GM19455 (cell line): ENCODE measurements around the gene IP6K3.

Experiments used
- ATAC-seq: cut with Tn5 transposase; IDR thresholded peaks from one replicate; pipeline ENCODE4 v1.9.1; 2021; ENCODE audit not compliant: unreplicated experiment

IP6K3 gene

DNA sequence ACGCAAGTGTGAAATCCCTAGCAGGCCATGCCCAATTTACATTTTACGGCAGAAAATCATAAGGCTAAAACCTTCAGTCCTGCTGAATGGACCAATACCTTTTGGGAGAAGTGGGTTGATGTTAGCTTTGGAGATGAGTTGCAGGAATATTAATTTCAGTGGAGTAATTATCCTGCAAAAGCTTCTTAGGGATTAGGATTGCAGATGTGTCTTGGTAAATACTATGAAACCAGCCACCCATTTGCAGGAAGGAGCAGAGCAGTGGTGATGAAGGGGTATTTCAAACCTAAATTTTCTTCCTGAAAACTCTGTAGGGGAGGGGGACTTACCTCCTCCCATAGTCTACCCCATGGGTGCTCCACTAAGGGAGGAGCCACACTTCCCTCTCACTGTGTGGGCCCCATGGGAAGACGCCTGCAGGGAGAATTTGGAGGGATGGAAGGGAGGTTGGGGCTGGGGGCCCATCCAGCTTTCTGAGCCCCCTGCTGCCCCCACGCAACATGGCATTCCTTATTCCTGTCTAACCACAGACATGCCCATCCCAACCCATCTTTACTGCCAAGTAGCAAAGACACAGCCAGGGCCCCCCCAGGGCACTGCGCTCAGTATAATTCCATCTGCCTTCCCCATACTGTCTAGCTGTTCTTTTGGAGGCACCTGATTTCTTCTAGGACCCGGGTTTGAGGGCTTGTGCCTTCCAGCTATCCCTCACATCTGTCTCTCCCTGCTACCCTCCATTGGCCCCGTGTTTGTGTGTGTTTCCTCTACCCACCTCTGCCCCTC, 20.6 kb downstream of the IP6K3 start:
- ATAC-seq, result no peak

DNA sequence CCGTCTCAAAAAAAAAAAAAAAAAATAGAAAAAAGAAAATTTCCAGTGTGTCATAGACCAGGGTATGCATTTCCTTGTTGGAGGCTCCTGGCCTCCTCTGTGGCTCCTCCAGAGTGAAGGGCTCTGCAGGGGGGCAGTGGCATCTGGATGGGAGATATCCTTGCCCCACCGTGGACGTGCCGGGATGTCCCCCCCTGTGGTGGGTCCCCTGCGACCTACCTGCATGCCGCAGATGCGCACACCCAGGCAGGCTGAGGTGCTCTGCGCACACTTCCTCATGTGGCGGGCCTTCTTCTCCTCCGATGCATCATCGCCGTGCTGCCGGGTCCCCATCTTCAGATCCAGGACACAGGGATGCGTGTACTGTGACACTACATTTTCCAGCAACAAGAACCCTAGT, 21.5 kb downstream of the IP6K3 start:
- no peak for ATAC-seq

DNA sequence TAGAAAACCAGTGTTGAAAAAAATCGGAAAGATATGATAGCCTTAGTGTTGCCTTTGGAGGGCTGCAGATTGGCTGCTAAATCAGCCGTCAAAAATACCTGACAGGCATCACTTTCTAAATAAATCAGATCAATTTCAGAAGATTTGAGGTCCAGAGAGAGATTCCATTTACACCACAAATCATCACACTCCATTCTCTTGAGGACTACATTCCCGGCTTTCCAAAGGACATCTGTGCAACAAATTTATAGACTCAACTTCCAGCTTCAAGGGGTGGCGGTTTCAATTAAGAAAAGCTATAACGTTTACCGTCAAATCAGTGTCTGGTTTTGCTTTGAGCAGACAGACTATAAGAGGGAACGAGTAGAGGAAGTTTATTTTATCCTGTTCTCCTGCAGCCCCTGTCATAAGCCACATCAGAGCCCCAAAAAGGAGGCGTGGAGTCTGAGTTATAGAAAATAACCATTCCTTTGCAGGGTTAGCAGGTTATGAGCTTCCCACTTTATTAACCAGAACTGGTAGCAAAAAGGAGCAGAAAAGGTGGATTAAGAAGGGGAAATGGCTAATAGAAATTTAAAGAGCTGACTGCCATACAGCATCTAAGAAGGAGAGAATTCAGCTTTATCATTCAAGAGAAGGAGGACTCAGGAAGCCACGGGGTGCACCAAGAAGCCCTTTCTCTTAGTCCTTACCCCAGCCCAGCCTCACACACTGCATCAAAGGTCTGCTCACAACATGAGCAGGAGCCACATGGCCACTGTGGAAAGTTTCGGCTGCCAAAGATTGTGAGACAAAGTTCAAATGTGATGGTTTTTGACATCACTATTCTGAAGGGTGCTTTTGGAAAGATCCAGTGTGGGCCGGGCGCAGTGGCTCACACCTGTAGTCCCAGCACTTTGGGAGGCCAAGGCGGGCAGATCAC, 22.3 kb downstream of the IP6K3 start:
- ATAC-seq, result no peak

DNA sequence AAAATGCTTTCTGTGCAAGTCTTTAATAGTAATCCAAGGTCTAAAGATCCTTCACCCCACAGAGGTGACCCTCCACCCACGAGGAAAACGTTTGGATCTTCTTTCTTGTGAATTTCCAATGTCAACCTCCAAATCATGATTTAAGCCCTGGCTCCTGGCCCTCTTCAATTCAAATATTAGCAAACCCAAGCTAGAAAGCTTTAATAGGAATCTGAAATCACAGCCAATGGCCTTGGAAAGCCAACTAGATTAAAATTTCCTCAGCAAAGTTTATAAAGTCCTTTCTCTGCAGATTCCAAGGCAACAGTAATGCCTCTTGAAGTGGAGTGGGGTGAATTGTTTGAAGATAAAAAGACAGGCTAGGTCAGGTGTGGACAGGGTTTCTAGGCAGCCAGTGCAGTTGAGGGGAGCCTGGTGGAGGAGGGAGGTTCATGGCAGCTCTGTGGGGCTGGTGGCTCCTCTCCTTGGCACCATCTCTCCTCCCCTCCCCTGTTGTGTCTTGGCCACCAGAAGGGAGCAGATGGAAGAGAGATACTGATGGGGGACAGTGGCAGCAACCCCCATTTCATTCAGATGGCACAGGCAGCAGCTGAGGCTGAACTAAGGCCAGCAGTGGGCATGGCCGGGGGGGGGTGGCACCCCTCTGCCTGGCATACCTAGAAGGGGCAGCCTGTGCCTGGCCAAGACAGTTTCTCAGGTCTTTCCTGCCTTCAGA, 23.2 kb downstream of the IP6K3 start:
- ATAC-seq, result no peak

DNA sequence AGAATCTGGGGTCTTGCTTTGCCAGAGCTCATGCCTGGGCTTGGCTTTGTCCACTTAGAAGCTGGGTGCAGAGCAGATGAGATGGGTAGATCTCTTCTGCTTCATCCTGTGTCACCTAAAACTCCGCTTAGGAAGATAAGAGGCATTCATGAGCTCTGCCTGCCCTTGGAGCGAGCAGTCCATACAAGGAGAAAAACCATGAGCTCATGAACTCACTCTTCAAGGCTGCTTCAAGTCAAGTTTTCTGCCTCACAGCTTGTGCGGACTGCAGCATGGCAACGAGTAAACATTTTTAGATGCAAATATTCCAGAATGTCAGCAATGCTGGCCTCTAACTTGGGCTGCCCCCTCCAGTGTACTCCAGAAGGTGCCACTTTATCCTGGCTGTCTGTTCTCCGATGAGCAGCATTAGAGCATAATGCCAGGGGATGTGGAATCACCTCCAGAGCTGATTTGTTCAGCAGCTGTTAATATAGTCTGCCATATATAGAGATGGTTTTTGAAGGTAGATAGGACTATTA, 24.5 kb downstream of the IP6K3 start:
- no peak for ATAC-seq

DNA sequence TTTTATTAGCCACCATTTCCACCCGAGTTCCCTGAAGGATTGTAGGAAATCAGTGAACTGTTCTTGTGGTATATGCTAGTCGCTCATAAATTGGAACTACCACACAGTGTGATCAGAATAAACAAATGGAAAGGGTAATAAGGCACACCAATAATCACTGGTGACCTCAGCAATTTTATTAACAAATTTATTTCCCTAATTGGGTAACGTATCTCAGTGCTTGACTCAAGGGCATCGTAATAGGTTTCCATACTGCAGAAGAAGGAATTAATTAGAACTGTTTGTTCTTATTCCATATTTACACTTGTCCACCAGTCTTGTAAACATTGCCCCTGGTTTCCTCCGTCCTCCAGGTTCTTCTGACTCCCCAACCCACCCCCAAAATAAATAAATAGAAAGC, 25.2 kb downstream of the IP6K3 start:
- ATAC-seq, result no peak

DNA sequence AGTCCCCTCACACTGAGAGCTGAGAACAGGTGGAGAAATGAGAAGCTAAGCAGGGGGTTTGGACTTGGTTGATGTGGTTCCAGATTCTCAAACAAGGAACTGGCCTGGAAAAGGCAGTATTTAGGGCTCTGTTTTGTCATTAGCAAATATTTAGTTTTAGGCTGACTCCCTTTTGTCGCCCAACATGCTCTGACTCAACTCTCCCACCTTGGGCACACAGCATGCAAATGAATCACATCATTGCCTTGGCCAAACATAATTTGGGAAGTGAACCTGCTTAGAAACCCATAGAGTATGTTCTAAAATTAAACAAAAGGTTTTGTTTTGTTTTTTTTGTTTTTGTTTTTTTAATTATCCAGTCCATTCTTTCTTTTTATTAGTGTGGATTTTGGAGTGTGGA, 25.7 kb downstream of the IP6K3 start:
- ATAC-seq, result no peak

DNA sequence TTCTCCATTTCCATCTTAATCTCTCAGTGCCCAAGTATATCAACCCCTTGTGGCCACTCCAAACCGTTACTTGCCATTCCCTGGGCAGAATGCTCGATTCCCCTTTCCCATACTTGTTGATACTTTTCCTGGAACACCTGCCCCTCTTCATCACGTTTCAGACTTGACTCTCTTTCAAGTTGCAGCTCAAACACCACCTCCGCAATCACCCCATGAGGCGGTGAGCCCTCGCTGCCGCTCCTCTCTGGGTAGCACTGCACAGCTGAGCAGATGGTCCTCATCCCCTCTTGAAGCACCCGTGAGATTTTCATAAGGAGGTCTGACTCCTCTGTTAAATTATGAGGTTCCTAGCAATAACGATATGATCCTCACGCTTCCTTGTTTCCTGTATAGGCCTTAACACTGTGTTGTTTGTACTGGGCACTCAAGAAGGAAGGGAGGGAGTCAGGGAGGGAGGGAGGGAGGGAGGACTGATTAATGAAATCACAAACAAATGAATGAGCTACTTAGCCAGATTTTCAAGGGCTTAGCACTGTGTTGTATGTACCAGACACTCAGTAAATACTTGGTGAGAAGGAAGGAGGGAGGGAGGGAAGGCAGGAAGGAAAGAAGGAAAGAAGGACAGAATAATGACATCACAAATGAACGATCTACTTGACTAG, 27.2 kb downstream of the IP6K3 start:
- no peak for ATAC-seq

DNA sequence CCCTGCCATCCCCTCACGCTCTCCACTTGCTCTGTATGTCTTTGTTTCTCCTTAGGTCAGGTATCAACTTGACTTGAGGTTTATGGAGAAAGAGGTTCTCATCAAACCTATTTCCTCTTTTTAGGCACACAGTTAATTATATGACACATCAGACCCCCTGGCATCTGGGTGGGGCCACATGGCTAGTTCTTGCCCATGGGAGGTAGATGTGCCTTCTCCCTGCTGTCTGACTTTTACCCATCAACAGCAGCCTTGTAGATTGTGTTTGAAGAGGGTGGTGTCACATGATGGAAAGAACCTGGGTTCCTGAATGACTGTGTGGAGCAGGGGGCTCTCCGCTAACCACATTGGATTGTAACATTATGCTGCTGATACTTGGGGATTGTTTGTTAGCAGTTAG, 28.0 kb downstream of the IP6K3 start:
- ATAC-seq, result no peak

DNA sequence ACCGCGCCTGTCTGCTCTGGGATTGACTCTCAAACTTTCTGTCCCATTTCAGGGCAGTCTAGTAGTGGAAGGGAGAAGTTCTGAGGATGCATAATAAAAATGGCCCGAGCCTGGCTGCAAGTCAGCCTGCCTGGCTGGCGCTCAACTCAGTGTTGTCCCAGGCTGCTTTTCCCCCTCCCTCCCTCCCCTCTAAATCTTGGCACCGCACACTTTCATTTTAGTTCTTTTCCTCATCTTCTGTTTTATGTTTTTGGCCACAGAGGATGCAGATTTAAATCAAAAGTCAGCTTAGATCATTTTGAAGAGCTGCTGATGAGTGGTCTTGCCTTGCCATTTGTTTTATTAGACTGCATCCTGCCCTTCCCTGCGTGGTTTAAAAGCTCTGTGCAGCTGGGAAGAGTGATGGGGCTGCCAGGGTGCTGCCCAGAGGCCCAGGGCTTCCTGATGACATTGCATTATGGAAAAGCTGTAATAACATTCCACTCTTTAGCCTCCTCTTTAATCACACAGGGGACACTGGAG, 28.7 kb downstream of the IP6K3 start:
- ATAC-seq, result no peak

DNA sequence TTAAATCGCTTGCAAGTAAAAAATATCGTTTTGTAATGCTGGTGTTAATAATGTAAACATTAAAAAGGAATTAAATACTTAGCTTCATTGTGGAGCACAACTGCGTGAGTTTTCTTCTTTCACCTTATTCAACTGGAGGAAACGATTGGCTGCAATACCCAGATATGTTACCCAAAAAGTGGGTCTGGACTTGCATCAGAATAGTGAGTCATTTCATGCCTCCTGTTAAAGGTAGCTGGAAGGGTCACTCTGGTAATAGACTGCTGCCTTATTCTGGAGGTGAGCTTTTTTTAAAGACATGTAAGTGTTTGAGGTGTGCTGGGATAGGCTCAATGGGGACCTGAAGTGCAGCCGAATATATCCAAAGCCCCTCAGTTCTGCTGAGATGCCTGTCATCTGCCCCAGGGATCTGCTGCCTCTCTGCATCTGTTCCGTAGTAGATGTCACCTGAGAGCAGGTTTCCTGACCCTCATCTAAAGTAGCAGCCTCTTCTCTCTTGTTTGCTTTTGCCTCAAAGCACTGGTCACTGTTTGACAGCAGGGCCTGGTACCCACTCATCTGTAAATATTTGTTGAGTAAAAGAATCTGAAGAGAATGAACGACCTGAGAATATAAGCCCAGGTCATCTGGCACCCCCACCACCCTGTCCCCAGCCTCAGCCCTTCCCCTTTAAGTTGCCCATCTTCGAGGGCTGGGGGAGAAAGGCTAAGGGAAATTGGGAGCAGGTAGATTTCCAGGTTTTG, 29.6 kb downstream of the IP6K3 start:
- no peak for ATAC-seq

DNA sequence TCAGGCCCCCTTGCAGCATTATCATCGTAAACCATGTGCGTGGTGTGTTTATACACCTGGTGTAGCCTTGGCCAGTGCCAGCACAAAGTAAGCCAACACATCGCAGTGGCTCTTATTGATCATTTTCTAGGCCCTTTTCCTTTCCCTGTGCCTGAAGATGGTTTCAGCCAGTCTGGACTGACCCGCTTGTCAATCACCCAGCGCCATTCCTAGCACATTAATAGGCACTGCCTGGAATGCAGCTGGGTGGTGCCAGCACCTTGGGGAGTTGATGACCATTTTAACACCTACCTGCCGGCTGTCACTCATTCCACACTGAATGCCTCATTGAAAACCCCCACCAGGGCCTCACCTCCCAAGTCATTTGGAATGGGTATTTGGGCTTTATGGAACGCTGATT, 30.3 kb downstream of the IP6K3 start:
- no peak for ATAC-seq

DNA sequence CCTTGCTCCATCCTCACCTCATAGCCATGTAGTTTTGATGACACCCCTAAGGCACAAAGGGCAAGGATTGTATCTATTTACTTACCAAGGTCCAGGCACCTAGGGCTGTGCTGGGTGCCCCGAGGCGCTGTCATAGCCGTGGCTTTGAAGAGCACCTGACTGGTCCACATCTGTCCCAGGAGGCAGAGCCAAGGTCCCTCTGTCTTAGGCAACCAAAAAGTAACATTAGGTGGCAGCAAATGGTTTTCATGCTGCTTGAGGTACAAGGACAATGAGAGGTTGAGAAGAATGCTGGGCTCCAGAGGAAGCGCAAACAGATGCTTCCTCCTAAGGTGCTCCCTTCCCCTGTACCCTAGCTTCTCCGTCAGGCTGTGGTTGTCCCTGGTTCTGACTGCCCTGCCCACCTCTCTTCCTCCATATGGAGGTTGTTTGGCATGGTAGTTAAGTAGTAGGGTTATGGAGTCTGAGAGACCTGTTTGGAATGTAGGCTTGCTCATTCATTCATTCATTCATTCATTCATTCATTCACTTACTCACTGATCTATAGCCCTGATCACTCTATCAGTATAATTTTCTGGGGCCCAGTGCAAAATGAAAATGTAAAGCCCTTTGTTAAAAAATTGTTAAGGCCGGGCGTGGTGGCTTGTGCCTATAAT, 32.2 kb downstream of the IP6K3 start:
- ATAC-seq, result no peak

DNA sequence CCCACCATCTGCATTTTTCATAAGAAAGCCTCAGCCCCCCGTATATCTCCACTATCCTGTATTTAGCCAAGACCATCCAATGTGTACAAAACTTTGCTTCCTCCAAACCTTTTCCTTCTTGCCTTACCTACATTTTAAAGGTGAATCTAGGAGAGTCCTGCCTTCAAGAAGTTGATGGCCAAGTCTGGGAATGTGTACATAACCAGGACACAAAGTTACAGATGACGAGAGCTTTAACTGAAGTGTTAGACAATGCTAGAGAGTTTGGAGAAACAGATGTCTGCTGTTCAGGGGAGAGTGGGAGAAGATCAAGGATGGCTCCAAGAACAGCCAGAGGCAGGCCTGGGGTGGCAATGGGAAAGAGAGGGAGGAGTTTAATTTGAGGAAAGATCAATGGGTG, 32.9 kb downstream of the IP6K3 start:
- no peak for ATAC-seq

DNA sequence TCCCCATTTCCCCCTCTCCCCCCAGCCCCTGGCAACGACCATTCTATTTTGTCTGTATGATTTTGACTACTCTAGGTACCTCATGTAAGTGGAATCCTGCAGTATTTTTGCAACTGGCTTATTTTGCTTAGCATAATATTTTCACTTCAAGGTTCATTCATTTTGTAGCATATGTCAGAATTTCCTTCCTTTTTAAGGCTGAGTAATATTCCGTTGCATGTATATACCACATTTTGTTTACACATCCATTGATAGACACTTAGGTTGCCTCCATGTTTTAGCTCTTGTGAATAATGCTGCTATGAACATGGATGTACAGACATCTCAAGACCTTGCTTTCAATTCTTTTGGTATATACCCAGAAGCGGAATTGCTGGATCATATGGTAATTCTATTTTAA, 33.8 kb downstream of the IP6K3 start:
- no peak for ATAC-seq

DNA sequence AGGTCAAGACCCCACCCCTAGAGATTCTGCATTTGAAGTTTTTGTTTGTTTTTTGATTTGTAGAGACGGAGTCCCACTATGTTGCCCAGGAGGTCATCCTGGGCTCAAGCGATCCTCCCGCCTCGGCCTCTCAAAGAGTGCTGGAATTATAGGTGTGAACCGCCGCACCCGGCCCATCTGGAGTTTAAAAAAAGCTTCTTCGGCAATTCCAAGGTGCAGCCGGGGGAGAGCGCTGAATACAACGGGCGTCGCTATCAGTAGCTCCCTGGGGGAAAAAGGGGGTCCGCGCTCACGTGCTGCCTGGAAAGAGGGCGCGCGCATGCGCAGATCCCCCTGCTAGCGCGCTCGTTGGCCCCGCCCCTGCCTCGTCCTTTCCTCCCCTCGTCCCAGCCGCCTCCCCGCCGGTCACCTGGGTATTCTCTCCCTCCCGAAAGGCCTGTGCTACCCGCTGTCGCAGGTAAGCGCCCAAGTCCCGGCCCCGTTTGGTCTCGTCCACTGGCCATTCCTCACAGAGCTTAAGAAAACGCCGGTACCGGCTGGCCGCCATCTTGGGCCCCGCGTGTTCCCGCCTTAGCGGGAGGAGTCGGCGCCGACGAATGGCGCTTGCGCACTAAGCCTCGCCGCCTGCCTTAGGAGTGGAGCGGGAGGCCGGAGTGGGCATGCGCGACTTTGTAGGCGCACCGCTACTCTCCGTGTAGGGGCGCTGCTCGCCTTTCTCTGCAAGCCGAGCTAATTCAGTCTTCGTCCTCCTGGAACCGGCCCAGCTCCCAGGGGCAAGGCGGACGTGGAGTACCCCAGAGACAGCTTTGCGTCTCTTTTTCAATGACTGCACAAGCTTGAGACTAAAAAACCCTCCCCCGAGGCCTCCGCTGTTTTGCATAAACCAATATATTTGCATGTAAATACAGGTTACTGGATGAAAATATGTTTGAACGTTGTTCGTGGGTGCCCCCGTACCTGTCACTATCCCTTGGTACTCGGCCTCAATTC, 35.3 kb downstream of the IP6K3 start, which contains the start of gene UQCC2:
TSS of gene UQCC2 (minus strand) at position 561 of the 990 bp plus-strand sequence. CDS start at position 547, 14 bp downstream.
- peak; percentile 84 for ATAC-seq

DNA sequence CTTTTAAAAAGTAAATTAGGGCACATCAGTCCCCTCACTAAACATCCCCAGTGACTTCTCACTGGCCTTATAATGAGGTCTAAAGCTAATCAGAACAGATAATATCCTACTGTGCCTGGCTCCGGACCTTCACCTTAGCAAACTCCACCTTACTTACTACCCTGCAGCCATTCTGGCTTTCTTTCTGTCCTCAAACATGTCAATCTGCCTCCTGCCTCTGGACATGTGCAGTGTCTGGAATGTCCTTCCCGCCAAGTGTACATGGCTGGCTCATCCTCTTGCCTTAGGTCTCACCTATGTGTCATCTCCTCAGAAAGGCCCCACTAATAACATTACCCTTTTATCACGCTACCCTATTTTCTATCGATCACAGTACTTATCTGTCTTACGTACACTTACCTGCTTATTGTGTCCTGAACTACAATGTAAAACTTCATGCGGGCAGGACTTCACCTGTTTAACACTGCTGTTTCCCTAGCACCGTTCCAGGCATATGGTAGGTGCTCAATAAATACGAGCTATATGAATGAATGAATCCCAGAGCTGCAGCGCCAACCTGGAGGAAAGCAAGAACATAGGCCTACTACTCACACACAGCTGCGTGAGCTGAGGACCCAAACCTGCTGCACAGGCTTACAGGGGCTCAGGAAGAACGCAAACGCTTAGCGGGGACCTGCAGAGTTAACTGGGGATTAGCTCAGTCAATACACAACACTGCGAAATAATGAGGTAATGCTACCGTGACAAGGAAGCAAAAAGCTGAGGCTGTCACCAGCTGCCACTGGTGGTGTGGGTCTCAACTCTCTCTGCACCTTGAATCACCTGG, 36.2 kb downstream of the IP6K3 start:
- no peak for ATAC-seq
